Activated CD8-positive, alpha-beta memory T cell treated with anti-CD3 and anti-CD28 coated beads for 48 hours (primary cell): Measurements from ENCODE around the gene PTPRG.
"Not testable (repeated sequence)": the region's sequence is repeated elsewhere in the genome, so short reads cannot be mapped to it uniquely, and the experiment has no call there.

ENCODE experiments used
- DNase-seq, 3 experiments: peaks; one replicate each; pipeline ENCODE4 v3.0.0-alpha.2; 2020; ENCODE audit warnings: low read depth in 2 of 3, low spot score in 2 of 3

Gene PTPRG

GRCh38 chr3:61816304-61816703 lies 254.9 kb downstream of the PTPRG start:
- not testable (repeated sequence) for DNase-seq

- no peak for DNase-seq
These were observed 258.5 kb downstream of the PTPRG start for GRCh38 chr3:61819861-61820260.

DNA sequence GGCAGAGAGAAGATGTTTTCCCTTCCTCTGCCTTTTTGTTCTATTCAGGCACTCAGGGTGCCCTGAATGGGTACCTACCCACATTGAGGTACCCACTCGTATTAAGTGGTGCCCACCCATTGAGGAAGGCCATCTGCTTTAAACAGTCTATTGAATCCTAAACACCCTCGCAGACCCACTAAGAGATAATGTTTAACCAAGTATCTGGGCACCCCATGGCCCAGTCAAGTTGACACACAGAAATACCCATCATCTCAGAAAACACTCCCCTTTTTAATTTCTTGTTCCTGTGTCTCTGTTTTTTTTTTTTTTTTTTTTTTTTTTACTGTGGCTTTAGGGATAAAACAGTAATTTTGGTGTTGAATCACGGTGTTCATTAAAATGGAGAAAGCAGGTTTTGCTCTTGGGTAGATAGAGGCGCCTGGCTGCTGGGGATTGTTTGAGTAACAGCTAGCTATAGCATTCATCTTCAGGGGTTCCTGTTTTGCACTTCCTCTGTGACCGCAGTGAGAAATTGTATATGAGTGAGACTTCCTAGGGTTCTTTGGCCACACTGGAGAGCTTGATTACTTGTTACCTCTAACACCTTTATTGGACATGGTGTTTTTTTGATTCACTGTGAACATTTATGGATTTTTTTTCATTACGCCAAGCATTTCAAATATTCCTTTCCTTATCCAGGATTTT lies 259.1 kb downstream of the PTPRG start:
- no peak for DNase-seq

DNA sequence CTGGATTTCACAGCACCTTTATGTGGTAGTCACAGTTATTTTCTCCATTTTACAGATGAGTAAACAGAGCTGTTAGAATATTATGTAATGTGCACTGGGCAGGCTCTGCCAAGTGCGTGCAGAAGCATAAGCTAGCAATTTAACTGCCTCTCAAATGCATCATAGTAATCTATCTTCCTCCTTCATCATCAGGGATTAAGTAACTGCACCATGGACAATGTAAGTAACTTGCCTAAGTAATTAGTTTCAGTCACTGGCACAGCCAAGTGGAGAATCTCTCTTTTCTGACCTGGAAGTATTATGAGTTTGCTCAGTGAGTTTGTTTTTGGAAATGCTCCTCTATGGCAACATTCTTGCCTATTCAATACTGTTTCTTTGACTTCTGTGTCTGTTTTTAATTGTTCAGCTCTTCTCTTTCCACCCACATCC lies 260.5 kb downstream of the PTPRG start:
- DNase-seq: no peak

- DNase-seq: no peak
These were observed 261.2 kb downstream of the PTPRG start for GRCh38 chr3:61822588-61822987.

- DNase-seq: no peak
These were observed 263.3 kb downstream of the PTPRG start for GRCh38 chr3:61824553-61825135.

DNA sequence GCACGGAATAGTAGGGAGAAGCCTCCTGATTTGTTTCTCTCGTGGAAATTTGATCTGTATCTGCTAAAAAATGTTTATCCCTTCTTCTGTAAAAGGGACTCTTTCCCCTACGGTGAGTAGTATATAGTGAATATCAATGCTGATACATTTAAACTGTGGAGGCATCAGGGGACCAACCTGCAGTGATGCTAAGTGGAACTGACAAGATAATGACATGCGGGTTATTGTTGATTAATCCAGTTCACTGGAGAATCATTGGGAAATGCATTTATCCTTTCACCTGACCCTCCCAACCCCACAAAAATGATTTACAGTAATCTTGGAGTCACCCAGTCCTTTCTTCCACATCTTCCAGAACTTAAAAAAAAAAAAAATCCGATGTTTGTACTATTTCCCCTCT lies 264.8 kb downstream of the PTPRG start:
- DNase-seq: no peak

GRCh38 chr3:61828184-61828874 lies 267.0 kb downstream of the PTPRG start:
- no peak for DNase-seq

DNA sequence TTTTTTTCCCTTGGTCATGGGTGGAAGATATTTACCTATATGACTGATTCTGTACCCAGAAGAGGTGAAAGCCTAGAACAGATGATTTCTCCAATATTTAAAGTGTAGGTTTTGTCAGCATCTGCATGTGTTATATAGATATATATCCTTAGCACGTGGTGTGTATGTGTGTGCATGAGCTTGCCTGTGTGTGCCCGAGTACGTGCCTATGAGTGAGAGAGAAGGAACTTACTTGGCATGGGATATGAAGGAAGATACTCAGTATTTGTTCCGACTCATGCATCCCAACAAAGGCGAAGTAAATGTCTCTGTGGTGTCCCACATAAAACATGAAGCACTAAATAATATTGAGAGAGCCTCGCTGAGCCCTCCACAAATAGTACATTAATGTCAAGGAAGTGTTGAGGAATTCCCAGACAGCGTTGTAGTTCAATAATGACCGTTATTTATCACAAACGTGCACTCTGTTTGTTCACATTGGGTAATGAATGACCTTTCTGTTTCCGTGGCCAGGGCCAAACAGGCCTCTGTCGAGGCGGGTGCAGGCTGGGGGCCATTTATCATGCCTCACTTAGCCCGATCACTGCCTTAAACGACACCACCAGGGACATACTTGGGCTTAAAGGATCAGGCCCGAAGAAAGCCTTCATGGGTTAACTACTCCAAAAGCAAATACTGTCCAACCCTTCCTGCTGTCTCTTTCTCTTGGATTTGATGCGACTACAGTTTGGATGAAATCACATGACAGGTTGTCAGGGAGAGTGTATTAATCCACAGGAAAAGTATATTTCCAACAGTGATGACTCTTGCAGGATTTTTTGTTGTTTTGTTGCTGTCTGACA lies 267.7 kb downstream of the PTPRG start:
- no peak for DNase-seq

GRCh38 chr3:61829722-61830350 lies 268.5 kb downstream of the PTPRG start:
- no peak for DNase-seq

DNA sequence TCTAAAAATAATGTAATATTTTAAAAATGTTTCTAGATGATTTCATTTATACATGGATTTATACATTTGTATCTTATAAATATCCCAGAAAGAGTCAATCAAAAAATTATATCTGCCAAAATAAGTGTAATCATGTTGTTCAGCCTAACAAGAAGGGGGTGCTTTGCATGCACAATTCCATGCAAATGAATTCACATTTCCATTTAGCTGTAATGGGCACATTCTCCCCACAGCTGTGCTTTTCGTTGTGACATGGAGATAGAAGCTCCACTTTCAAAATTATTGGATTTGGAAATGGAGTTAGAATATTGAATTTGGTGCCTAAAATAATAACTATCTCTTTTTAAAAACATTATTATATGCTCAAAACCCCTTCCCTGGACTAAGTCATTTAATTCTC lies 270.6 kb downstream of the PTPRG start:
- no peak for DNase-seq

GRCh38 chr3:61832375-61833229 lies 271.2 kb downstream of the PTPRG start:
- no peak for DNase-seq

- no peak for DNase-seq
These were observed 277.9 kb downstream of the PTPRG start for GRCh38 chr3:61839256-61839655.

DNA sequence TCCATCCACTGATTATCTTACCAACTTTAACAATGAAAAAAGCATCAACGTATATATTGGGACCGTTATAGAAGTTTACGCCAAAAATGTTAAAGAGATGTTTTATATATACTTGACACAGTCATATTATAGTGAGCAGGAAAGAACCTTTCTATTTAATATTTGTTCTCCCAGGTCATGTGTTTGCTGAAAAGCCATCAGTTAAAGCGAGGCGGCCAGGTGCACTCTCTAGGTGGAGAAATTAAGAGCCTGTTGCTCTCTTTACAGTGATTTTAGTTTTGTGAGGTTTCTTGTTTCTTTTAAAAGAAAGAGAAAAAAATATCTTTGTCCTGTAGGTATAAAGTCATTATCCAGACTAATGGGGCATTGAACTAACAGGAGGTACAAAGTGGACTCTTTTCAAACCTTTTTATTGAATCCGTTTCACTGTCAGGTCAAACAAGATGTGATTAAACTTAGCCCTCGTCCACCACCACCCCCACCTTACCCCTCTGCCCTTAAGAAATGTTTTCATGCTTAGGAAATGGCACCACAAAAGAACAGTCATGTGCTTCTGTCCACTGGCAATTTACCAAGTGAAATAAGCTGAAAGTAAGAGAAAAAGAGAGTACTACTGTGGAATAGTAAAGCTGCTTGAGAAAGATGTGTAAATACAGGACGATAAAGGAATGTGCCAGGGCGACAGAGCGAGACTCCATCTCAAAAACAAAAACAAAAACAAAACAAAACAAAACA lies 279.9 kb downstream of the PTPRG start:
- no peak for DNase-seq

DNA sequence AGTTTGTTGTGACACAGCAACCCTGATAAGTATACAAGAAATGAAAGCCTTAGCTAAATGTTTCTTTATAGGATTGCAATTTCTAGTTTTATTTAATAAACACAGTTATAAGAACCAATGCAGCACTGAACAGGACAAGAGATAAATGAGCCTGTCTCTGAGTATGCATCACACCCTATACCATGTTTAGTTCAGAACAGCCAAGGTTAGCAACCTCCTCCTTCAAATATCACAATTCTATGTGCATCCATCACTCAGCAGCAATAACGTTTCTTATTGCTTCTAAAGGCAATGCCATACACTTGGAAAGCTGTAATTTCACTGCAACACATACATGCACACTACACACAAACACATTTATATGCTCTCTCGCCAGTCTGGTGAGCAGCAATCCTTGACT lies 280.6 kb downstream of the PTPRG start:
- no peak for DNase-seq

DNA sequence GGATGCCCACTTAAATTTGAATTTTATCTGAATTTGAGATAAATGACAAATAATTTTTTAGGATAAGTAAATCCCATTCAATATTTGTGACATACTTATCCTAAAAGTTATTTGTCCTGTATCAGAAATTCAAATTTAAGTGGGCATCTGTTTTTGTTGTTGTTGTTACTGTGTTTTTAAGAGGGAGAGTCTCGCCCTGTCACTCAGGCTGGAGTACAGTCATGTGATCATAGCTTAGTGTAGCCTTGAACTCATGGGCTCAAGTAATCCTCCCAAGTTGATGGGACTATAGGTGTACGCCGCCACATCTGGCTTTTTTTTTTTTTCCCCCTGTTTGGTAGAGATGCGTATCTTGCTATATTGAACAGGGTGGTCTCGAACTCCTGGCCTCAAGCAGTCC lies 283.0 kb downstream of the PTPRG start:
- no peak for DNase-seq

DNA sequence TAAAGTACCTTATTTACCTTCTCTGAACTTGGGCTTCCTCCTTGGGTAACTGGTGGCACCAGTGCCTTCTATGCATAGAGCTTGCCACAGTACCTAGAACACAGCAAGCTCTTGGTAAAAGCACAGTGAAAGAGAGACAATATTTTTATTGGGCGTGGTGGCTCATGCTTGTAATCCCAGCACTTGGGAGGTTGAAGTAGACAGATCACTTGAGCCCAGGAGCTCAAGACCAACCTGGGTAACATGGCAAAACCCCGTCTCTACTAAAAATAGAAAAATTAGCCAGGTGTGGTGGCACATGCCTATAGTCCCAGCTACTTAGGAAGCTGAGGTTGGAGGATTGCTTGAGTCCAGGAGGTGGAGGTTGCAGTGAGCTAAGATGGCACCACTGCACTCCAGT lies 285.1 kb downstream of the PTPRG start:
- DNase-seq: no peak

DNA sequence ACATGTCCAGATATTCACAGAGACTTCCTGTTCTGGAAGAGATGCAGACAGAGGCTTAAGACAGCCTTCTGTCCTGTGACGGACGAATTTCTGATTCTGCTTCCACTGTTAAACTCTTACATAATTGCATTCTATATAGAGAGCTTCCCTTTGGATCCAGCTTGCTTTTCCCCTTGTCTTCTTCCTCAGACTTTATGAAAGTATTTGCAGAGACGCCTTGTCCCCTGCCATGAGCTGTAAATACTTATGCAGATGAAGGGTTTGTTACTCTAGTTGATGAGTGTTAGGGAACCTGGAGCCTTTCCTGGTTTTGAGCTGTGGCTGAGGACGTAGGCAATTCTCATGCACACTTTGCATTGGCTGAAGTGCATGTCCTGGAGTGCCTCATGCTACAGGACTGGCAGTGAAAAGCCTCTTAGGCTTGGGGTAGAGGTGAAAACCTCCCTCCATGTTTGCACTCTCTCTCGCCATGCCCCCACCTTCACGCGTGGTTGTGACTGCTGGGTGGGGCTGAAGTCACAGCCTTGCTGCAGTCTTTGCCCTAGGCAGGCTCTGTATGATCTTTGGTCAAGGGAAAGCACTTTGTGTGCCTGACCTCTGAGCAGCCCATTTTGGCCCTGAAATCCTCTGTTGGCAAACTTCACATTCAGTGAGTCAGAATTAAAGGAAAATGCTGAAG lies 286.6 kb downstream of the PTPRG start:
- no peak for DNase-seq

DNA sequence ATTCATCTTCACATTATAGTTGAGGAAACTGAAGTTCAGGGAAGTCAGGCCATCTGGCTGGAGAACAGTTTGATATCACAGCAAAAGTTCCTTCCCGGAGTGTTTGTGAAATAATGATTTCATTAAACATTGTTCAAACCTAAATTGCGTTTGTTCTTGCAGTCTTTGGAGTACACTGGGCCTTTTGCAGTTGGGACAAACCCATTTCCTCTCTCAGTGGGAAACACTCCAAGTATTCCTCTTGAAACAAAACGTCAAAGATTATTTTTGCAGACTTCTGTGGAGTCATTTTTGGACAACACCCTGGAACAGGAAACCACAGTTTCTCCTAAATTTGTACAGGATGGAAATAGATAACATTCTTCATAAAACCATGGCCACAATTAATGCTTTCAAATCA lies 287.5 kb downstream of the PTPRG start:
- DNase-seq: no peak
